ENCODE measurements around the gene ATP8A2.
"Not testable (repeated sequence)": the region's sequence is repeated elsewhere in the genome, so short reads cannot be mapped to it uniquely, and the experiment has no call there.

Gene ATP8A2

GRCh38 chr13:25920931-25921330 is 549.2 kb downstream of the ATP8A2 start:
- DNase-seq (ENCODE audit: low spot score), result no peak

DNA sequence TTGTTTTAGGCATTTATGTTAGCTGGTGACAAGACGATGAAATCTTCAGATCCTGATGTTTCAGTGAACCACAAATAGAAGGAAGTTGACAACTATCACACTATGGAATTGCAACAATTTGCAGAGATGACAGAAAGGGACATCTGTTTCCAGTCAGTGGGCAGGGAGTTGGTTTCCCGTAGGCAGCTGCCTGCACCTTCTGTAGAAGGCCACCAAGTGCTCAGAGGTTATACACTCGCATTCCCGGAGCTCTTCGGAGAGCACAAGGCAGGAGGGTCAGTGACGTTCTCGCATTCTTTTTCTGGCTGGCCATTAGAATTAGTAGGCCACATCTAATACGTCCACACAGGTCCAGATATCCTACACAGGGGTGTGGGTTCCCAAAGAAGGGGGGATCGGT is 550.6 kb downstream of the ATP8A2 start:
- no peak for DNase-seq (ENCODE audit: low spot score)

DNA sequence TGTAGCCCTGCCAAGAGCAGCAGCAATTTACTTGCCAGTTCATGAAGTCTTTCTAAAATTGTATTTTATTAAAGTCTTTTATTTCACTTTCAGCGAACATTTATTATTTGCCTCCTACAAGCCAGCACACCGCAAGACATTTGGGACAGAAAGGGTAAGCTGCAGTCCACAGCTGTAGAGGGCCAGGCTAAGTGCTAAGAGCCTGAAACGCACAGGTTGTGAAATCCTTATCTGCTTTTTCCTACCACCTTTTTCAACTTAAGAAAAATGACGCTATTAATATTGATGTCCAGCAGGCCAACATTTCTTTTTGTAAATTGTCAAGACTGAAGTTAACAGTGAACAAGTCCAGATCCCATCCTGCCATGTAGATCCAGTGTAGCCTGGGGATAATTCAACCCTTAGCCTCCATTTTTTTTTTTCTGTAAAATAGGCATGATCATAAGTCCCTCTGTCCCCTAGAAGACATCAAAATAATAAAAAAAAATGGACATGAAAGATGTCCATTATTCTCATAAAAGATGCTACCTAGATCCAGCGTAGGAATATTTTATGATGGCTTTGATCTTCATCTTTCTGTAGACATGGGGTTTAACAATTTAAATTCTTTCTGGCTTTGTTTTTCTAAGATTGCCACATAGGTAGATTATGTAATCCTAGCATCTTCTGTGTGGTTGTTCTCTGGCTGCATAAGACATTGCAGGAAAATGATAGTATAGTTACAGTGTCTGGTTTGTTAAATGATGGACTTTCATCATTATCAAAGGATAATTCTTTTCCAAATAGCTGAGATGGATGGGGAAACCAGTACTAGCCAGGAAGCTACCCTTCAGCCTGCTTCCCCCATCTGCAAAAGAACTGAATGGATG is 551.7 kb downstream of the ATP8A2 start:
- no peak for DNase-seq (ENCODE audit: low spot score)

GRCh38 chr13:25927363-25927762 is 555.6 kb downstream of the ATP8A2 start:
- DNase-seq (ENCODE audit: low spot score), result no peak

- no peak for DNase-seq (ENCODE audit: low spot score)
Measured at GRCh38 chr13:25927932-25928331, 556.2 kb downstream of the ATP8A2 start.

DNA sequence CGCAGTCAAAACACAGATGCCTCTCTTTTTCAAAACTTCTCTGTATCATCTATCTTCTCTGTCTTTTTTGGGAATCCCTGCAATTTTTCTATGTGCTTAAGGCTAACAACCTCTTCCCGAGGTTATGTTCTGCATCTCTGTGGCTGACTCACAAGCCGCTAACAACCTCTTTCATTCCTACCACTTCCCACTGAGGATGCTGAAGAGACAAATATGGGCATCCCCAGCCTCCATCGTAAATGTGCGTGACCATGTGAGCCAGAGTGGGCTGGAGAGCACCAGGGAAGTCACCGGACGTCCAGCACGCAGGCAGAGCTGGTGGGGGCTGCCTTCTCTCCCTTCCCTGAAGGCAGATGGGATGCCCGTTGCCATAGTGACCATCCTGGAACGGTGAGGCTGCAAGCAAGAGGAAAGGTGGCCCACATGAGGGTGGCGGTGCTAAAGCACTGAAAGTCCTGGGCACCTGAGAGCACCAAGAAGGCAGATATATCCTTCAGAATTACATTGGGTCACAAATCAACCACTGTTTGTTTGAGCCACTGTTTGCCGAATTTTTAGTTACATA is 557.2 kb downstream of the ATP8A2 start:
- DNase-seq (ENCODE audit: low spot score), result no peak

GRCh38 chr13:25929816-25930215 is 558.0 kb downstream of the ATP8A2 start:
- DNase-seq (ENCODE audit: low spot score), result no peak

DNA sequence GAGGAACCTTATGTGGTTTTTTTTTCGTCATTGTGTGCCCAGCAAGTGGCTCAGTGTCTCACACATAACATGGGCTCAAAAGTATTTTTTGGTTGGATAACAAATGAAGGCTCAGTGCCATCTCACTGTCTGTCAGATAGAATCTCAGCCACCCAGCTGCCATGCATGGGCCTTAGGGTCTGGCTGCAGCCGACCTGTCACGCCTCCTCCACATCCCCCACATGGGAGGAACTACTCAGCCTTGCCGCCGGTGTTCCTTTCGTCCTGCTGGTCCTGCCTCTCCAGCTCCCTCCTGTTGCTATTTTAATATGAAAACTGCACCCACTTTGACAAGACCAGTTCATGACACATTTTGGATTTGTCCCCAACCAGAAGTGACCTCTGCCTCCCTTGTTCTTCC is 558.9 kb downstream of the ATP8A2 start:
- DNase-seq (ENCODE audit: low spot score), result no peak

- no peak for DNase-seq (ENCODE audit: low spot score)
Measured at GRCh38 chr13:25932365-25932764, 560.6 kb downstream of the ATP8A2 start.

- DNase-seq (ENCODE audit: low spot score), result no peak
Measured at GRCh38 chr13:25933520-25933919, 561.7 kb downstream of the ATP8A2 start.

DNA sequence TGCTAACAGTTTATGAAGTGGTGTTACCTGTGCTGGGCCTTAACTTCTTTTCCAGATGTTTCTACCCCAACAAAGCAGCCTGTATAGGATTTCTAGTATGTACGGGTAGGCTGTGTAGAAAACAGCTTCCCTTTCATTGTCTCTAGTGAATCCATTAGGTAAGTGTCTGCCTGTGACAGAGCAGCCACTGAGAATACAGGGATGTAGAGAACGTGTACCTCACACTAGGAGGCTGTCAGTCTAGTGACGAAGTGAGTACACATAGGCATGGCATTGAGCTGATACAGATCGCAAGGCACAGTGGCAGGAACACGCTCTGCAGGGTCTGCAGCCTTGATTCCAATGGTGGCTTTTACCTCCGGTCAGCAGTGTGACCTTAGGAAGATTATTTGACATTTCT is 562.4 kb downstream of the ATP8A2 start:
- no peak for DNase-seq (ENCODE audit: low spot score)

DNA sequence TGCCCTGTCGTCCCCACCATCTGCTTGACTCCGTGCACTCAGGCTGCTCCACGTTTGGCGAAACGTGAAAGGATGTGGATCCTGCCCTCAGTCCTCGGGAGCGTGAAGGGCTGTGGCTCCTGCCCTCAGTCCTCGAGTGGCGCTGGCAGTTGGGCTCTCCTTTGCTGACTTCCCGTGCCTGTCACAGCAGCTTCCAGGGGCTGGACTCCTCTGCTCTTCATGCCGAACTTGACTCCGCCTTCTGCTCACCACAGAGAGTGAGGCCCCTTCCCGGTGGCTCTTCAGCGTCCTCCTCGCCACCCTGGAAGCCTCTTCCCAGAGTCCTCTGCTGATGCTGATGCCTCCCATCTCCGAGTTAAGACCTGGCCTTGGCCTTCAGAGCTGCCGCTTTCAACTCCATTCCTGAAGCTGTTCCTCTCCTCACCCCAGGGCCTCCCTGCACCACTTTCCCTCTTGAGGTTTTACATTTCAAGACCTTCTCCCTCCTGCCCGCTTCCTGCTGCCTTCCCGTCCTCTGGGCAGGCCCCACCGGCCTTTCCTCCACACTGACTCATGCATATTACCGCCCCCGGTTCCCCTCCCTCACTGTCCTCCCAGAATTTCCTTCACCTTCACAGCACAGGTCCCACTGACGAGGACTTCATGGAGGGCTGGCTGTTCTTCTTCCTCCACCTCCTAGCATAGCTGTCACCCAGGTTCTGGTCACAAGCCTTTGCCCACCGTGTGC is 568.4 kb downstream of the ATP8A2 start:
- DNase-seq (ENCODE audit: low spot score), result no peak

DNA sequence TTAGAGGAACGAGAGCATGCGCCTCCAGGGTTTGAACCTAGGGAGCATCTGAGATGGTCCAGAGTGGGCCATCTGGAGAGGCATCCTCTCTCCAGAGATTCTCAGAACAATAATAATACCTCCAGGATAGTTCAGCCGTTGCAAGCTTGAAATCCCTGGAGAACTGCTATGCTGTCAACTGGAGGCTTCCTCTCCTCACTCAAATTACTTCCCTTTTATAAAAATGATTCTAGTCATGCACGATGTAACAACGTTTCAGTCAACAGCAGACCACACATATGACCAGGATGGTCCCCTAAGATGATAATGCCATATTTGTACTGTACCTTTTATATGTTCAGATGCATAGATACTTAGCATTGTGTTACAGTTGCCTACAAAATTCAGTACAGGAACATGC is 571.3 kb downstream of the ATP8A2 start:
- no peak for DNase-seq (ENCODE audit: low spot score)

DNA sequence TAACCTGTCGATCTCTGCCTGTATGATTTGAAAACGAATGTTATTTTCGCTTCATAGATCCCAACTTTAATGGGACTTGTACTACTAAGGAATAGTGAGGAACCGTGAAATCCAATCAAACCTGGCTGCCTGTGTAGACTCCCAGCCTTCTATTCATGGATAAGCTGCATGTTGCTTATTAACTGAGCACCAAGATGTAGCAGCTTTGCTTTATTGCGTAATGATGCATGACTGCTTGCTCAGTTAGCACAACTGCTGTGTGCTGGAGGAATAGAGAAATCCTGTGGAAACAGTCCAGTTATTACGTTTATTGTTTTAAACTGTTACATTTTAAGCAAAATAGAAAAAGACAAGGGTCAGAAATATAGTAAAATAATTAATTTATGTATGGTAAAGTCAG is 571.9 kb downstream of the ATP8A2 start:
- DNase-seq (ENCODE audit: low spot score), result peak; percentile 8

DNA sequence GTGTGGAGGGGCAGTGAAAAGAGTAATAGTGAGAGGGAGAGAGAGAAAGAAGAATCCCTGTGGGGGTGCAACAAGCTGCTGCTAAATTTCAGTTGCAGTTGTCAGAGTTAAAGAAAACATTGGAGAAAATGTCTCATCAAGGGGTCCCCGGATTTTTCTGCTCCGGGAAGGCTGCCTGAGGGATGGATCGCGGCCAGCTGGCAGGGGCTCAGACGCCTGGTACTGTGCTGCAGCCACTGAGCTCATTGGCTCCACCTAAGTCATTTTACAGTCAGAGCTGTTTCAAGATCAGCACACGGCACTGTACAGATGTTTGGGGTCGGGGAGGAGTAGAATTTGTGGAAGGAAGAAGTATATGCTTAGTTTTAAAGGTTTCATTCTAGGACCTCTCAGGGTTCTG is 573.8 kb downstream of the ATP8A2 start:
- DNase-seq (ENCODE audit: low spot score), result no peak

DNA sequence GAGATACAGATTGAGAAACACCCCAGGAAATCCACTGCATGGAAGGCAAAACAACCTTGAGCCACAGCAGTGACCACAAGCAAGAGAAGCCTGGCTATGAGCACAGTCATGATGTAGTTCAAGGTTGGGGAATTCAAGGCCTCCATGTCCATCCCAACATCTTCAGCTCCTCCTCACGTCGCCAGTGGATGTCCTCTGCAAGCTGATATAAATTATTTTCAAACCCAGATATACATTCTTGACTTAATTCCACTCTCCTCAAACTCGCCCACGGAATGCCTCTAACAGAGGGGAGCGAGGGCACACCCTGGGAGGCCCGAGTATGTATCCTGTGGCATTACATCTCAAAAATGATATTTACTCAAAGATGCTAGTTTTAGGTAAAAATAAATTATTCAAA is 574.5 kb downstream of the ATP8A2 start:
- no peak for DNase-seq (ENCODE audit: low spot score)

- no peak for DNase-seq (ENCODE audit: low spot score)
Measured at GRCh38 chr13:25948910-25949309, 577.1 kb downstream of the ATP8A2 start.

DNA sequence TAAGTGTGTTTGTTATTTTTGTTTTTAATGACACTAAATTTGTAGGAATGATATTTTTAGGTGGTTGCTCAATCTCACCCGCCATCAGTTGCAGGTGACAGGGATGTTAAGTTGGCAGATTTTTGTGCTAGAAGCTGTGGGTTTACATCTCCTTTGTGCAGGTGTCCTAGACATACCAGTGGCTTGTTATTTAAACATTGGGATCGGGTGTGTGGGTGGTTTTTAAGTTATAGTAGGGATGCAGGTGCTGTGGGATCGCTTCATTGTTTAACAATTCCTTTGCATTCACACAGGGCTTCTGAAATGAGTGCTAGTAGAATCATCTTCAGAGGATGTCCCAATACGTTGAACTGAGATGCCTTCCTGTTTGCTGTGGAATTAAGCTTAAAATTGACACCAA is 580.1 kb downstream of the ATP8A2 start:
- DNase-seq (ENCODE audit: low spot score), result no peak

GRCh38 chr13:25954080-25954479 is 582.3 kb downstream of the ATP8A2 start:
- DNase-seq (ENCODE audit: low spot score), result not testable (repeated sequence)

GRCh38 chr13:25954943-25955342 is 583.2 kb downstream of the ATP8A2 start:
- DNase-seq (ENCODE audit: low spot score), result not testable (repeated sequence)

DNA sequence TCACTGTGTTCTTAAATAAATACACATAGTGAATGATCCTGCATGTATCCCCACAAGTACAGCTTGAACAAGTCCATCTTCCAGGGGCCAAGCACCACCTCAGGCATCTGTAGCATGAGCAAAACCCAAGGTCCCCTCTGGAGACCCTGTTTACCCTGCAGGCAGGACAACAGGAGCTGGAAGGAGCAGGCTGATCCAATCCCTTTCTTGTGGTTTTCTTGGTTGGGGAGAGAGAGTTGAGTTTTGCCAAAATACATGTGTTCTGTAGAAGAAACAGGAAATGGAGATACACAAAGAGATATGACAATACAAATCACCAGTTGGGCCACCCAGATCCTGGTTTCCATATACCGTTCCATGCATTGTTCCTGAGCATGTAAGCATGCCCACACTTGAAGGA is 587.2 kb downstream of the ATP8A2 start:
- no peak for DNase-seq (ENCODE audit: low spot score)

- DNase-seq (ENCODE audit: low spot score), result no peak
Measured at GRCh38 chr13:25961294-25961693, 589.5 kb downstream of the ATP8A2 start.

DNA sequence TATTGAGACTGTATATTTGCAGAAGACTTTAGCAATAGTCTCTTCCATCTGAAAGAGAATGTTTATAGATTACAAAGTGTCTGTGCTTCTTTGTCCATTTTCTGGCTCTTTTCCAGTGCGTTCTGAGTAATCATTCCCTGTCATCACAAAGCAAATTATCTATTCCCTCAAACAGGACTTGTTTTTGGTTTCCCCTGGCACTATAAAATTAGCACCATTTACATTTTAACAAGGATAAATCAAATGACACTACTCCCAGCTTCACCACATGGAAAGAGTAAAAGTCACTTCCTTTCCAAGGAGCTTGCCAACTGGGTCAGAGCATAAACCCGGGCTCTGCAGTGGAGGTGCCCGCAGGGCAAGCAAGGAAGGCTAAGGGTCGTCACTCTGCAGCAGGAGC is 591.9 kb downstream of the ATP8A2 start:
- no peak for DNase-seq (ENCODE audit: low spot score)

Measured in HuH-7 (cell line).